Epidermal melanocyte (primary cell): ENCODE measurements around the gene CERS2.

Experiments used
- DNase-seq: peaks from one replicate; pipeline ENCODE4 v3.0.0; 2011; ENCODE audit warnings: low spot score; ENCODE audit not compliant: insufficient read length

The CERS2 gene, protein sequence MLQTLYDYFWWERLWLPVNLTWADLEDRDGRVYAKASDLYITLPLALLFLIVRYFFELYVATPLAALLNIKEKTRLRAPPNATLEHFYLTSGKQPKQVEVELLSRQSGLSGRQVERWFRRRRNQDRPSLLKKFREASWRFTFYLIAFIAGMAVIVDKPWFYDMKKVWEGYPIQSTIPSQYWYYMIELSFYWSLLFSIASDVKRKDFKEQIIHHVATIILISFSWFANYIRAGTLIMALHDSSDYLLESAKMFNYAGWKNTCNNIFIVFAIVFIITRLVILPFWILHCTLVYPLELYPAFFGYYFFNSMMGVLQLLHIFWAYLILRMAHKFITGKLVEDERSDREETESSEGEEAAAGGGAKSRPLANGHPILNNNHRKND

GRCh38 chr1:150974580-150975478 is at the start of gene CERS2:
CERS2 (minus strand) TSS chr1:150974835; CDS start chr1:150969090, 5,745 bp downstream.
- peak; percentile 75 for DNase-seq

DNA sequence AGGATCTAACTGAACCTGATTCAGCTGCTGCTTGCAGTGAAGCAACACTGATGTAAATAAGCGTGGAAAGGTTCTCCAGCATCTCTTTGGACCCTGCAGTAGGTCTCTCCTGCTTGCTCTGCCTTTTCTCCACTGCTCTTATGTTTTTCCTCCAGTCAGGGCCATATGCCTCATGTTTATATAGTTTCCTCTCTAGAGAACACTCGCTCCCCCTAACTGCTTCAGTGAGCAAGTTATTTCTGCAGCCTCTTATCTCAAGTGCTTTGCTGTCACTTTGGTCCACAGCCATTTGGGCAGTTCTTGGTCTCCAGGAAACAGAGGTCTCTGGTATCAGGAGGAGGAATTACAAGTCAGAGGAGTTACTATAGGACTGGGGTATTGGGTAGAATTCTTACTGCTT is 38.9 kb upstream of the CERS2 start:
- DNase-seq, result no peak

DNA sequence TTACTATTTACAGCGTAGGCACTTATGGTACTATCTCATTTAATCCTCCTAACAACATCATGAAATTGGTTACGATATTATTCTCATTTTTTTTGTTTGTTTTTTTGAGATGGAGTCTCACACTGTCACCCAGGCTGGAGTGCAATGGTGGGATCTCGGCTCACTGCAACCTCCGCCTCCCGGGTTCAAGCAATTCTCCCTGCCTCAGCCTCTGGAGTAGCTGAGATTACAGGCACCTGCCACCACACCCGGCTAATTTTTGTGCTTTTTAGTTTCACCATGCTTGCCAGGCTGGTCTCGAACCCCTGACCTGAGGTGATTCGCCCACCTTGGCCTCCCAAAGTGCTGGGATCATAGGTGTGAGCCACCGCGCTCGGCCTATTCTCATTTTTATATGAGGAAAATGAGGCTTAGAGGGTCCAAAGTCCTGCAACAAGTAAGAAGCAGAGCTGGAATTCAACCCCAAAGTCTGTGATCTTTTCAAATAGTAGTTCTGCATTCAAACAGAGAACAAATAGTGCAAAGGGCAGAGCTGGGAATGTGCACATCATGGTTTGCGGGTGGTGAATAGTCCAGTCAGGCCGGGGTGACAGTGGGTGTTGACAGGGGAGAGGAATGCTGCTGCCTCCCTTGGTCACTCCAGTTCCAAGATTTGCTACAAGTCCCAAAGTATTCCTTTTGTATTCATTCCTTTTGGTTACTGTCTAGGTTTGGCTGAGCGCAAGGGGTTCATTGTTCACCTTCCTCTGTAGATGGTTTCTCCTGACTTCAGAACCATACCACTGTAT is 38.2 kb upstream of the CERS2 start:
- DNase-seq, result no peak

GRCh38 chr1:151011154-151011850 is 36.7 kb upstream of the CERS2 start:
- DNase-seq, result no peak

- DNase-seq, result no peak
Observed at GRCh38 chr1:151010346-151010726, 35.7 kb upstream of the CERS2 start.

GRCh38 chr1:151009674-151010345 is 35.2 kb upstream of the CERS2 start:
- DNase-seq, result no peak

DNA sequence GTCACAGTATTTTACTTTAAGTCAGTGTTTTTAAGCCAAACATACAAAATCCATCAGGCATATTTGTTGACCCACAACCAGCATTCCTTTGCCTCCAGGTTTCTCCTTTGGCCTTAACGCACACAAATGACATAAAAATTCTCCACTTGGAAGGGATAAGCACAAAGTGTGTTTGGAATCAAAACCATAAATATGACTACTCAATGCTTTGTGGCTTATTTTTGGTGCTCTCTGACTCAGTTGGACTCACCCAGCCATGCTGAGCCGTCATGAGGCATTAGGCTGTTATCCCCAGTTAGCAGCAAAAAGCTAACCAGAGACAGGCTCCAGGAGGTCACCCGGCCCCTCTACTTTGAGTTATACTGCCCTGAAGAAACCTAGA is 34.6 kb upstream of the CERS2 start:
- DNase-seq, result no peak

DNA sequence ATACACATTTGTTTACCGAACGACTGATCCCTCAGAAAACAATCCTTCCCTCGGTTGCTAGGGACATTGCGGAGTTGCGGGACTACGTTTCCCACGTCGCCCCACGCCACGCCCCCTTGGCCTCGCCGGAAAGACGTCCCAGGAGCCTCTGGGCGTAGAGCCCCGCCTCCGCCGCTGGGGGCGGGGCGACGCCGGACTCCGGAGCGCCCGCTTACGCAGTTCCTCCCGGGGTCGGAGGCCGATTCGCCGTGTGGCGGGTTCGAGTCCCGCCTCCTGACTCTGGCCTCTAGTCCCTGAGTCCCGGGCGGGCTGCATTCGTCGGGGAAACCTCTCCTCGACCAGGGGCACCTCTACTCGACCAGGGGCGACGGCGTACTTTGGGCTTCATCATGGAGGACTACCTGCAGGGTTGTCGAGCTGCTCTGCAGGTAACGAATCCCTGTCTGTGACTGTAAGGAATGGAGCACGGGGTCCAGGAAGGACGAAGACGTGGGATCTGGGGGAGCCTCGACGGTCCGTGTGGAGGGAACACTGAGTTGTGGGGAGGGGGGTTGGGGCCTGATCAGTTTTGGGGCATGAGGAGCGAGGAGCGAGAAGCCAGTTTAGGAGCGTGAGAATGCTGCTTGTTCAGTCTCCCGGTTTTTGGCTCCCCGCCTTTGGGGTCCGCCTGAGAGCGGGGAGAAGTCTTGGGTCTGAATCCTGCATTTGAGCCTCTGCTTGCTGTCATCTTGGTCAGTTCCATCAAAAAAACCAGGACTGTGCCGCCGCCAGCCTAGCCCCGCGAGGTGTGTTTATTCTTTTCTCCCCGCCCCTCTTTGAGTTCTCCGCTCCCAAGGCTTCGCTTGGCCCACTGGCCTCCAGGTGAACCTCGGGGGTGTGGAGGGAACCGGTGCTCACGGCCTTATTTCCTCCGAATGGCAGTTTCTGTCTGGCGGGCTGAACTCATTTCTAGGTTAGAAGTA is 33.9 kb upstream of the CERS2 start, which contains the start of gene PRUNE1:
Gene PRUNE1, plus strand, starts transcription at position 206 of the 962 bp plus-strand sequence. Its CDS starts 184 bp downstream, at position 390.
- peak; percentile 96 for DNase-seq

- no peak for DNase-seq
Observed at GRCh38 chr1:151007853-151008243, 33.2 kb upstream of the CERS2 start.

DNA sequence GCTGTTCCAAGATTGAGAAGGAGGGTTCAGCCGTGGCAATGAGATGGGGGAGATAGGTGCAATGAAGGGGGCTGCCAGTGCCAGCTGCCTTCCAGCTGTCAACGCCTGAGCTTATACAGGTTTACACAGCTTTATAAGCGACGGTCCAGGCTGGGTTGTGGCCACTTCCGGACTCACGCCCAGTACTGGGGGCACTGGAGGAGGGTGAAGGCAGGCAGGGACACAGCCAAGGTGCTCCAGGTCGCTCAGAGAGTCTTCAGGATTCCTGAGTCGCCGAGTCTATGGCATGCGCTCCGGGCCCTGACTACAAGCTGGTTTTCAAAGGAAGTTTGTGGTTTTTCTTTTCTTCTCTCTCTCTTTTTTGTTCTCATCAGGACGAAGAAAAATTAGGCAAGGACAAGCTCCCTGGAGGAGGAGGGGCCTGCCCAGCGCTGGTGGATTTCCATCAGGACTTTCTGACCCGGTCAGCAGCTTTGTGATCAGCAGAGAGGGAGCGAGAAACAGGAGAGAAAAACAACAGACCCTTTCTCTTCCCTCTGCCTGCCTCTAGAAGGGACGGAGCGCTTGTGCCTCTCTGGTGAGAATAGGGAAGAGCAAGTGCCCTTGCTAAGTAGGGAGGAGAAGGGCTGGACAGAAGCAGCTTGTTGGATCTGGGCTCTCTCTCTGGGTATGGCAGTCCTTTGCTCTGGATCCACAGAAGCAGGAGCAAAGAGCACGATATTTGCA is 31.9 kb upstream of the CERS2 start, which contains the start of gene MINDY1:
Gene MINDY1, minus strand, starts transcription at position 576 of the 726 bp plus-strand sequence. CDS start 4,285 bp downstream, outside the sequence.
- DNase-seq, result peak; percentile 96

GRCh38 chr1:151005729-151006319 is 31.2 kb upstream of the CERS2 start:
- DNase-seq, result no peak

DNA sequence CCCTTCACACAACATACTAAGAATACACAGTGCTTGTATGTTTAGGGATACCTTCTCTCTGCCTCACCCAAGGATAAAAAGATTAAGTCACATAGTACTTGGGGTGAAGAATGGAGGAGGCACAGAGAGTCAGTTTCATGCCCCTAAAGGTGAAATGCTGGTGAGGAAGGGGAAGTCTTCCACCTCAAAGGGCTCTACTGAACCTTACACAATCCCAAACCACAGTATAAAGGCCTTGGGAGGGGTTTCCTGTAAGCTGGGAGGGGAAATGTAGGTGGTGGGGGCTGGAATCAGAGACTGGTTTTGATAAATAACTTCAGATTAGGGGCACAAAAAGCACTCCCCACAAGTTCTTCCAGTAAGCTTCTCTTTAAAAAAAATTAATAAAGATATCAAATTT is 28.5 kb upstream of the CERS2 start:
- no peak for DNase-seq

DNA sequence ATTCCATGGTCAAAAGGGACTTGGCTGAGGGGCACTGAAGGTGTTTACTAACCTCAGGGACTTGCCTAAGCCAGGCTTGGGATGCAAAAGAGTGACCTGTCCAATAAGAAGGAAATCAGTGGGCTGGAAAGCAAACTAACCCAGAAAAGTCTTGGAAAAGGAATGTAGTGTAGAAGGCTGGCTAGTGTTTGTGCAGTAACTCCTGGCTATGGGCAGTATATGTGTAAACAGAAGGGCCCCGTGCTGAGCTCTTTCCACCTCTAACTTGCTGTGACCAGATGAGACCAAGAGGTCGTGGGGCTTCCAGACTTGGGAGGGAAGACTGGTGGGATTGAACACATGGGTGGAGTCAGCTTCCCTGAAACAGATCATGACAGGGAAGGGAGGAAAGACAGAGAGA is 28.0 kb upstream of the CERS2 start:
- DNase-seq, result no peak

- DNase-seq, result no peak
Observed at GRCh38 chr1:151002051-151002450, 27.4 kb upstream of the CERS2 start.

- DNase-seq, result no peak
Observed at GRCh38 chr1:151001602-151002001, 27.0 kb upstream of the CERS2 start.

DNA sequence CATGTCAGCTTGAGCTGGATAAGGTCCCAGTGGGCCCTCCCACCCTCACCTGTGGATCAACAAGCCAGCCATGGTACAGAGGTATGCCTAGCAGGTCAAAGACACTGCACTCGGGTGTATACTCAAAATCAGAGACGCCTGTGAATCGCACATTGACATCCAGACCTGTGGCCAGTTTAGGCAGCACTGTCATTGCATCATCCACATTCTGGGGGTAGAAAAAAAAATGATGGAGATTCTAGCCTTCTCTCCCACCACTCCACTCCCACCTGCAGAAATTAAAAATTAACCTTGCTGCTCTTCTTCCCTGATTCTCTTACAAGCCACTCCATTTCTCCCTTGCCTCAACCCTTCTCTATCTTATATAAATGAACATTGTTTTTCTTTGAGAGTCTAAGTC is 25.8 kb upstream of the CERS2 start:
- DNase-seq, result no peak

- no peak for DNase-seq
Observed at GRCh38 chr1:150999926-151000325, 25.3 kb upstream of the CERS2 start.

GRCh38 chr1:150999051-150999674 is 24.5 kb upstream of the CERS2 start:
- no peak for DNase-seq
